GM21423 (cell line): ENCODE results near the gene PCDHA13.
"Not testable (repeated sequence)": the region's sequence is repeated elsewhere in the genome, so short reads cannot be mapped to it uniquely, and the experiment has no call there.

Experiments
- ATAC-seq: cut with Tn5 transposase; IDR thresholded peaks from one replicate; pipeline ENCODE4 v1.9.1; 2021; ENCODE audit warnings: mild to moderate bottlenecking, moderate library complexity; ENCODE audit not compliant: unreplicated experiment

PCDHA13 gene

GRCh38 chr5:140868721-140869554 is 13.0 kb upstream of the PCDHA13 start, which contains the start of gene PCDHA11:
TSS of gene PCDHA11 (plus strand) at chr5:140868957. CDS start at chr5:140869104, 147 bp downstream.
- no peak for ATAC-seq

- ATAC-seq = no peak
These were observed 12.4 kb upstream of the PCDHA13 start for GRCh38 chr5:140869555-140869886.

- ATAC-seq = no peak
These were observed 11.4 kb upstream of the PCDHA13 start for GRCh38 chr5:140870221-140871201.

GRCh38 chr5:140875085-140876065 is 6.5 kb upstream of the PCDHA13 start, which contains the start of gene PCDHA12:
TSS of gene PCDHA12 (plus strand) at chr5:140875308. CDS start at chr5:140875473, 165 bp downstream.
- ATAC-seq = no peak

- ATAC-seq = not testable (repeated sequence)
These were observed 5.2 kb upstream of the PCDHA13 start for GRCh38 chr5:140876541-140877261.

GRCh38 chr5:140877262-140877581 is 4.7 kb upstream of the PCDHA13 start:
- ATAC-seq = no peak

- ATAC-seq = no peak
These were observed 621 bp downstream of the PCDHA13 start for GRCh38 chr5:140882591-140882899.

GRCh38 chr5:140883373-140883772 is 1.4 kb downstream of the PCDHA13 start:
- ATAC-seq = no peak

GRCh38 chr5:140883927-140884697 is 2.2 kb downstream of the PCDHA13 start:
- ATAC-seq = no peak

GRCh38 chr5:140916325-140916724 is 34.4 kb downstream of the PCDHA13 start:
- no peak for ATAC-seq

GRCh38 chr5:140923601-140924000 is 41.7 kb downstream of the PCDHA13 start:
- no peak for ATAC-seq

GRCh38 chr5:140925806-140926442 is 44.0 kb downstream of the PCDHA13 start, which contains the start of gene PCDHAC1:
TSS of gene PCDHAC1 (plus strand) at chr5:140926299. CDS start at chr5:140926893, 594 bp downstream.
- ATAC-seq = no peak

- ATAC-seq = no peak
These were observed 44.7 kb downstream of the PCDHA13 start for GRCh38 chr5:140926443-140927227.

GRCh38 chr5:140927228-140927573 is 45.3 kb downstream of the PCDHA13 start:
- no peak for ATAC-seq
